ENCODE measurements around the gene KDM4B. TPM values are rescaled to one million over a fixed set of nuclear protein-coding genes. Genes with fewer than 3 reads are reported as not detected.

Gene KDM4B
- total RNA-seq, 1 donor from 2014 or later, result 34.1 TPM

- no peaks in the 10 kb centered on the region for H3K27me3 ChIP-seq (ENCODE audit: low read depth)
- intact Hi-C loops (cut with micrococcal nuclease), result no loop called here
- DNase-seq, result no peak
- no peak overlapping the region for H3K4me3 ChIP-seq
- TF ChIP-seq, protein P1, sequence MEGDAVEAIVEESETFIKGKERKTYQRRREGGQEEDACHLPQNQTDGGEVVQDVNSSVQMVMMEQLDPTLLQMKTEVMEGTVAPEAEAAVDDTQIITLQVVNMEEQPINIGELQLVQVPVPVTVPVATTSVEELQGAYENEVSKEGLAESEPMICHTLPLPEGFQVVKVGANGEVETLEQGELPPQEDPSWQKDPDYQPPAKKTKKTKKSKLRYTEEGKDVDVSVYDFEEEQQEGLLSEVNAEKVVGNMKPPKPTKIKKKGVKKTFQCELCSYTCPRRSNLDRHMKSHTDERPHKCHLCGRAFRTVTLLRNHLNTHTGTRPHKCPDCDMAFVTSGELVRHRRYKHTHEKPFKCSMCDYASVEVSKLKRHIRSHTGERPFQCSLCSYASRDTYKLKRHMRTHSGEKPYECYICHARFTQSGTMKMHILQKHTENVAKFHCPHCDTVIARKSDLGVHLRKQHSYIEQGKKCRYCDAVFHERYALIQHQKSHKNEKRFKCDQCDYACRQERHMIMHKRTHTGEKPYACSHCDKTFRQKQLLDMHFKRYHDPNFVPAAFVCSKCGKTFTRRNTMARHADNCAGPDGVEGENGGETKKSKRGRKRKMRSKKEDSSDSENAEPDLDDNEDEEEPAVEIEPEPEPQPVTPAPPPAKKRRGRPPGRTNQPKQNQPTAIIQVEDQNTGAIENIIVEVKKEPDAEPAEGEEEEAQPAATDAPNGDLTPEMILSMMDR (IDR thresholded peaks at IDR 0.05; ENCODE audit: borderline replicate concordance), result no peak
- H3K27ac ChIP-seq (replicated peaks), result no peak overlapping the region
- peaks cover 54% of the 10 kb centered on the region for H3K36me3 ChIP-seq
- H3K4me1 ChIP-seq, result peaks cover 45% of the 10 kb centered on the region
- no peaks in the 10 kb centered on the region for H3K9me3 ChIP-seq (replicated peaks)
Measured at GRCh38 chr19:5108866-5109265, 140.0 kb downstream of the KDM4B start.

DNA sequence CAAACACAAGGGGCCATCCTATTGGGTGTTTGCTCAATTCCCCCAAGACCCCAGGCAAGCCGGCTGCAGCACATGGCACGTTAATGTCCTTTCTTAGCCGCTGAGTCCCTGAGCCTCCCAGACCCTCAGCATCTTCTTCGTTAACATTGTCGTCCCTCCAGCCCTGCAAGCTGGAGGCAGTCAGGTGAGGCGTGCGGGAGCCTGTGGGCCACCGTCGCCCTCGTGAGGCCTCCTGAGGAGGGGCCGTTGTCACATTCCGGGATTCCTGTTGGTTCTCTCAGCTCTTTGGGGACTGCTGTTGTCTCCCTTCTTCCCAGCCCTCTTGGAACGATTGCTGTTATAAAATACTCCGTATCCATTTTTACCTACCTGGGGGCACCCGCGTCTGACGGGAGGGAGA lies 140.6 kb downstream of the KDM4B start:
- no peak for DNase-seq
- Histone ChIP-seq H3K4me1 (peaks cover 45% of the 10 kb centered on the region), H3K27ac (replicated peaks) (no peak overlapping the region), H3K36me3 (peaks cover 54% of the 10 kb centered on the region), H3K4me3 (no peak overlapping the region), H3K9me3 (replicated peaks) (no peaks in the 10 kb centered on the region), H3K27me3 (ENCODE audit: low read depth) (no peaks in the 10 kb centered on the region)
- intact Hi-C loops (cut with micrococcal nuclease), result no loop called here
- TF ChIP-seq, protein P1 (IDR thresholded peaks at IDR 0.05; ENCODE audit: borderline replicate concordance), result no peak

- no peaks in the 10 kb centered on the region for H3K27me3 ChIP-seq (ENCODE audit: low read depth)
Measured at GRCh38 chr19:5110546-5110945, 141.6 kb downstream of the KDM4B start.

GRCh38 chr19:5111051-5111450 lies 142.1 kb downstream of the KDM4B start:
- peaks cover 3% of the 10 kb centered on the region for H3K9me3 ChIP-seq (replicated peaks)
- peaks cover 54% of the 10 kb centered on the region for H3K36me3 ChIP-seq
- no peak overlapping the region for H3K27ac ChIP-seq (replicated peaks)
- intact Hi-C loops (cut with micrococcal nuclease), result no loop called here
- no peak overlapping the region for H3K4me3 ChIP-seq
- TF ChIP-seq, protein P1 (IDR thresholded peaks at IDR 0.05; ENCODE audit: borderline replicate concordance), result no peak
- no peak for DNase-seq
- H3K27me3 ChIP-seq (ENCODE audit: low read depth), result no peaks in the 10 kb centered on the region
- H3K4me1 ChIP-seq, result peaks cover 46% of the 10 kb centered on the region

More at GRCh38 chr19:5110546-5110945, 141.6 kb downstream of the KDM4B start:
- no peak overlapping the region for H3K4me3 ChIP-seq
- TF ChIP-seq, protein P1 (IDR thresholded peaks at IDR 0.05; ENCODE audit: borderline replicate concordance), result no peak
- H3K9me3 ChIP-seq (replicated peaks), result no peaks in the 10 kb centered on the region
- peaks cover 54% of the 10 kb centered on the region for H3K36me3 ChIP-seq
- no peak for DNase-seq
- peaks cover 45% of the 10 kb centered on the region for H3K4me1 ChIP-seq
- intact Hi-C loops (cut with micrococcal nuclease), result no loop called here
- H3K27ac ChIP-seq (replicated peaks), result no peak overlapping the region

GRCh38 chr19:5112175-5112574 lies 143.3 kb downstream of the KDM4B start:
- Histone ChIP-seq H3K9me3 (replicated peaks) (peaks cover 5% of the 10 kb centered on the region), H3K27ac (replicated peaks) (no peak overlapping the region), H3K27me3 (ENCODE audit: low read depth) (no peaks in the 10 kb centered on the region), H3K4me1 (peaks cover 36% of the 10 kb centered on the region), H3K4me3 (no peak overlapping the region), H3K36me3 (peaks cover 49% of the 10 kb centered on the region)
- intact Hi-C loops (cut with micrococcal nuclease), result no loop called here
- no peak for DNase-seq
- TF ChIP-seq, protein P1 (IDR thresholded peaks at IDR 0.05; ENCODE audit: borderline replicate concordance), result no peak

All from left ventricle myocardium inferior (tissue), 1 donor.